ENCODE measurements around the gene PRTN3. TPM values are rescaled to one million over a fixed set of nuclear protein-coding genes. Genes with fewer than 3 reads are reported as not detected.
"Not testable (repeated sequence)": the region's sequence is repeated elsewhere in the genome, so short reads cannot be mapped to it uniquely, and the experiment has no call there.

PRTN3 gene
- total RNA-seq, 2 experiments from 2014 or later: not detected

DNA sequence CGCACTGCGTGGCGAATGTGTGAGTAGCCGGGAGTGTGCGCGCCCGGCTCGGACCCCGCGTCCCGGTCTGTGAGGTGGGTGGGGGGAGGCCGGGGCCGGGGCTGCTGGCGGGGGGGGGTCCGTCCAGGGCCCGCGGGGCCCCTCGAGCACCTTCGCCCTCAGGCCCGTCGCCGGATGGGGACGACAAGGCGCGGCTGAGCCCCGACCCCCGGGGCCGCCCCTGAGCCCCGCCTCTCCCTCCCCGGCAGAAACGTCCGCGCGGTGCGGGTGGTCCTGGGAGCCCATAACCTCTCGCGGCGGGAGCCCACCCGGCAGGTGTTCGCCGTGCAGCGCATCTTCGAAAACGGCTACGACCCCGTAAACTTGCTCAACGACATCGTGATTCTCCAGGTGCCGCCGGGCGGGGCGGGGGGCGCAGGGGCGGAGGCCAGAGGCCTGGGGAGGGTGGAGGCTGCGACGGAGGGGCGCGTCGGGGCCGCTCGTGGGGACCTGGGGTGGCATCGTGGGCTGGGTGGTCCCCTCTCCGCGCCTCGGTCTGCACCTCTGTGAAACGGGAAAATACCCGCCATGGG, 12.3 kb downstream of the PRTN3 start:
- POLR2A ChIA-PET: no interaction called here
- Mint-ChIP-seq H3K4me1 (no peaks in the 10 kb centered on the region), H3K27ac (no peak overlapping the region), H3K36me3 (ENCODE audit: low read depth) (no peaks in the 10 kb centered on the region), H3K4me3 (no peak overlapping the region), H3K9me3 (ENCODE audit: low read depth) (no peaks in the 10 kb centered on the region), H3K27me3 (peaks cover 16% of the 10 kb centered on the region)
- DNase-seq (no peak), ATAC-seq (no peak)
- intact Hi-C loops (cut with DNase I, micrococcal nuclease): loop anchor here in 1 of 2 experiments (10.0 kb wide), 1 partner anchor 78 kb away; no protein-coding TSS in a partner anchor
- CTCF ChIA-PET: no interaction called here

GRCh38 chr19:853614-854220, 12.9 kb downstream of the PRTN3 start:
- intact Hi-C loops (cut with DNase I, micrococcal nuclease): loop anchor here in 1 of 2 experiments (10.0 kb wide), 1 partner anchor 79 kb away; no protein-coding TSS in a partner anchor
- ATAC-seq; H3K4me3 Mint-ChIP-seq; H3K9me3 Mint-ChIP-seq (ENCODE audit: low read depth); POLR2A ChIA-PET; H3K4me1 Mint-ChIP-seq; DNase-seq; H3K27ac Mint-ChIP-seq; H3K36me3 Mint-ChIP-seq (ENCODE audit: low read depth): not testable (repeated sequence)
- peaks cover 13% of the 10 kb centered on the region for H3K27me3 Mint-ChIP-seq
- CTCF ChIA-PET: interaction anchor here (0.7 kb wide), 1 partner anchor 30 kb away, joined by 3 read pairs; no protein-coding TSS in a partner anchor

- Mint-ChIP-seq H3K27ac (no peak overlapping the region), H3K36me3 (ENCODE audit: low read depth) (no peaks in the 10 kb centered on the region), H3K27me3 (peaks cover 11% of the 10 kb centered on the region), H3K4me1 (no peaks in the 10 kb centered on the region), H3K9me3 (ENCODE audit: low read depth) (no peaks in the 10 kb centered on the region), H3K4me3 (no peak overlapping the region)
- CTCF ChIA-PET: interaction anchor here (0.7 kb wide), 1 partner anchor 31 kb away, joined by 3 read pairs; no protein-coding TSS in a partner anchor
- intact Hi-C loops (cut with DNase I, micrococcal nuclease): loop anchor here in 1 of 2 experiments (10.0 kb wide), 1 partner anchor 80 kb away; no protein-coding TSS in a partner anchor
- DNase-seq (no peak), ATAC-seq (no peak)
- POLR2A ChIA-PET: no interaction called here
Measured at GRCh38 chr19:854549-854948, 13.8 kb downstream of the PRTN3 start.

- DNase-seq (no peak), ATAC-seq (no peak)
- Mint-ChIP-seq H3K36me3 (ENCODE audit: low read depth) (no peaks in the 10 kb centered on the region), H3K4me3 (no peak overlapping the region), H3K27ac (no peak overlapping the region), H3K9me3 (ENCODE audit: low read depth) (no peaks in the 10 kb centered on the region), H3K4me1 (no peaks in the 10 kb centered on the region), H3K27me3 (peaks cover 11% of the 10 kb centered on the region)
- intact Hi-C loops (cut with DNase I, micrococcal nuclease): loop anchor here in 1 of 2 experiments (10.0 kb wide), 1 partner anchor 80 kb away; no protein-coding TSS in a partner anchor
- POLR2A ChIA-PET: no interaction called here
- CTCF ChIA-PET: interaction anchor here (1.0 kb wide), 1 partner anchor 92 kb away, joined by 3 read pairs; no protein-coding TSS in a partner anchor
Measured at GRCh38 chr19:855142-855541, 14.3 kb downstream of the PRTN3 start.

GRCh38 chr19:855566-856120, 14.8 kb downstream of the PRTN3 start:
- Mint-ChIP-seq H3K27ac (no peak overlapping the region), H3K27me3 (peaks cover 10% of the 10 kb centered on the region), H3K4me1 (no peaks in the 10 kb centered on the region), H3K36me3 (ENCODE audit: low read depth) (no peaks in the 10 kb centered on the region), H3K9me3 (ENCODE audit: low read depth) (no peaks in the 10 kb centered on the region), H3K4me3 (no peak overlapping the region)
- no peak for DNase-seq
- ChIA-PET CTCF (interaction anchor here (1.0 kb wide), 1 partner anchor 92 kb away, joined by 3 read pairs; no protein-coding TSS in a partner anchor), POLR2A (no interaction called here)
- intact Hi-C loops (cut with DNase I, micrococcal nuclease): loop anchor here in 1 of 2 experiments (10.0 kb wide), 1 partner anchor 81 kb away; no protein-coding TSS in a partner anchor
- ATAC-seq: no peak

DNA sequence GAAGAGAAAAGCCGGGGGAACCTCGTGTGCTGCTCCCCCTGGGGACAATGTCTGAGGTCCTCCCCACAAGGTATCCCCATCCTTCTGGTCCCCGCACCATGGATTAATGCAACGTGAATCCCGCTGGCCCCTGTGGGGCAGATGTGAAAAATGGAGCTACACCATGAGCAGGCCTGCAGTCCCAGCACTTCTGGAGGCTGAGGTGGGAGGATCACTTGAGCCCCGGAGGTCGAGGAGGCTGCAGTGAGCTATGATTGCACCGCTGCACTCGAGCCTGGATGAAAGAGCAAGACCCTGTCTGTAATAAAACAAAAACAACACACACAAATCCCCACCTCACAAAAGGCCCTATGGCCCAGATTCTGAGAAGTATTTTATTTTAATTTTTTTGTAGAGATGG, 17.5 kb downstream of the PRTN3 start:
- intact Hi-C loops (cut with DNase I, micrococcal nuclease): loop anchor here in 1 of 2 experiments (10.0 kb wide), 1 partner anchor 83 kb away; no protein-coding TSS in a partner anchor
- ChIA-PET CTCF (interaction anchor here (0.8 kb wide), 1 partner anchor 126 kb away, joined by 3 read pairs; the partner anchor contains the start of gene WDR18), POLR2A (interaction anchor here (0.7 kb wide), 1 partner anchor 20 kb away, joined by 5 read pairs; no protein-coding TSS in a partner anchor)
- Mint-ChIP-seq H3K9me3 (ENCODE audit: low read depth) (no peaks in the 10 kb centered on the region), H3K36me3 (ENCODE audit: low read depth) (no peaks in the 10 kb centered on the region), H3K27me3 (peaks cover 13% of the 10 kb centered on the region), H3K27ac (no peak overlapping the region), H3K4me1 (peaks cover 8% of the 10 kb centered on the region), H3K4me3 (no peak overlapping the region)
- no peak for DNase-seq
- ATAC-seq: no peak

DNA sequence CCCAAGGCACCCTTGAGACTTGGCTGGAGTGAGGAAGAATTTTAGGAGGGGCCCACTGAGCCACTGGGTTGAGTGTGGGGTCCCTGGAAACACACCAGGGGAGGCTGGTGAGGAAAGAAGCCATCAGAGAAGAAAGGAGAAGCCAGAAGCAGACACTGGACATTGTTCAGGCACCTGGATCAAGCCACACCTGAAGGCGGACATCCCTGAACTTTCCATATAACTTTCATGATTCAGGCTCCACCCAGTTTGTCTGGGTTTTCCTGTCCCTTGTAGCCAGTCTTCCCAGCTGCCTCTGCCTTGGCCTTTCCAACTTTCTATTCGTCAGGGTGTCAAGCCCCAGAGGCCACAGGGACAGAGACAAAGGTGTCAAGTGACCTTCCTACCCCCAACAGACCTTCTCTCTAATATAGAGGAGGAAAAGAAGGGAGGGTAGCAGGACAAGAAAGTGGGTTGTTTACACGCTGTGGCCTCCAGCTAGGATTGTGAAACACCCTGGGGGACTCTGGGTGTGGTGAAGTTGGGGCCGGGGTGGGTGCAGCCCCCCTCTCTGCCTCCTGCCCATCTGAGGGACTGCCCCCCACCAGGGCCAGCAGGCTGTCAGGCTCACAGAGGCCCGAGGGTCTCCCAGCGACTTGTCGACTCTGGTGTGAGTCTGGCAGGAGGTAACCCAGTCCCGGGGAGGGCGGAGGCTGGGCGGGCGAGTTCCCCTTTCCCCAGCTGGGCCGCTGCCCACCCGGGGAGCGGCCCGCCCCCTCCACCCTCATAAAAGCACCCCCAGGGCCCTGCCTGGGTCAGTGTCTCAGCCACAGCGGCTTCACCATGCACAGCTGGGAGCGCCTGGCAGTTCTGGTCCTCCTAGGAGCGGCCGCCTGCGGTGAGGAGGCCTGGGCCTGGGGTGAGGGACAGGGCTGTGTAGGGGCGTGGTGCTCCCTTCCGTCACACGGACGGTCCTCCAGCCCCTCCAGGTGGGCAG, 18.4 kb downstream of the PRTN3 start, which contains the start of gene CFD:
Gene CFD (plus strand): TSS at position 797 of the 976 bp plus-strand sequence. CDS start 26 bp downstream, at position 823.
- Mint-ChIP-seq H3K4me3 (no peak within 1 kb of the TSS), H3K36me3 (ENCODE audit: low read depth) (no peaks in the 10 kb centered on the region), H3K9me3 (ENCODE audit: low read depth) (no peaks in the 10 kb centered on the region), H3K4me1 (peaks cover 13% of the 10 kb centered on the region), H3K27ac (no peak within 1 kb of the TSS), H3K27me3 (peaks cover 13% of the 10 kb centered on the region)
- ATAC-seq (no peak), DNase-seq (no peak)
- intact Hi-C loops (cut with DNase I, micrococcal nuclease): loop anchor here in 1 of 2 experiments (10.0 kb wide), 1 partner anchor 84 kb away; no protein-coding TSS in a partner anchor
- ChIA-PET CTCF (no interaction called here), POLR2A (no interaction called here)

GRCh38 chr19:861141-861755, 20.4 kb downstream of the PRTN3 start:
- intact Hi-C loops (cut with DNase I, micrococcal nuclease): no loop called here
- H3K4me3 Mint-ChIP-seq: no peak overlapping the region
- H3K27me3 Mint-ChIP-seq: peaks cover 13% of the 10 kb centered on the region
- H3K4me1 Mint-ChIP-seq: peaks cover 13% of the 10 kb centered on the region
- ChIA-PET POLR2A (no interaction called here), CTCF (interaction anchor here (1.3 kb wide), 1 partner anchor 62 kb away, joined by 4 read pairs; no protein-coding TSS in a partner anchor)
- no peaks in the 10 kb centered on the region for H3K9me3 Mint-ChIP-seq (ENCODE audit: low read depth)
- H3K36me3 Mint-ChIP-seq (ENCODE audit: low read depth): no peaks in the 10 kb centered on the region
- DNase-seq (no peak), ATAC-seq (no peak)
- no peak overlapping the region for H3K27ac Mint-ChIP-seq

DNA sequence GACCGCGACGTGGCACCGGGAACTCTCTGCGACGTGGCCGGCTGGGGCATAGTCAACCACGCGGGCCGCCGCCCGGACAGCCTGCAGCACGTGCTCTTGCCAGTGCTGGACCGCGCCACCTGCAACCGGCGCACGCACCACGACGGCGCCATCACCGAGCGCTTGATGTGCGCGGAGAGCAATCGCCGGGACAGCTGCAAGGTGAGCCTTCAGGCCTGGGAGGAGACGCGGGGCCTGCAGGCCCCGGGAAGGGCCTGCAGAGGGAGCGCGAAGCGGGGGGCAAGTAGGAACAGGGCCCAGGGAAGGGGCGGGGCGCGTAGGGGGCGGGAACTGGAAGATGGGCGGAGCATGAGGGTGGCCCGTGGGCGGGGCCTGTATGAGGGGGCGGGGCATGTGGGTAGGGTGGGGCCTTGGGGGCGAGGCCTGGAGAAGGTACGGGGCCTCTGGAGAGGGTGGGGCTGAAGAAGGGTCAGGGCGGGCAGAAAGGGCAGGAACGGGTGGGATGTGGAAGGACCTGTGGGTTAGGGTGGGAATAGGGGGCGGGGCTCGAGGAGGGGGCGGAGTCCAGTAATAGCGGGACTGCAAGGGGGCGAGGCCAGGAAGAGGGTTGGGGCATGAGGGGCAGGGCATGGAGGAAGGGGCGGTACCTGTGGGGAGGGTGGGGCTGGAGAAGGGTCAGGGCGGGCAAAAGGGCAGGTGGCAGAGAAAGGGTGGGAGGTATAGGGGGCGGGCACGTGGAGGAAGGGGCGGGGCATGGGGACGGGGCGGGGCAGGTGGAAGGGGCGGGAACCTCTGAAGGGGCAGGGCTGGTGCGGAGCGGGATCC, 21.2 kb downstream of the PRTN3 start:
- Mint-ChIP-seq H3K36me3 (ENCODE audit: low read depth) (no peaks in the 10 kb centered on the region), H3K27me3 (peaks cover 13% of the 10 kb centered on the region), H3K9me3 (ENCODE audit: low read depth) (no peaks in the 10 kb centered on the region), H3K4me1 (peaks cover 13% of the 10 kb centered on the region), H3K27ac (no peak overlapping the region), H3K4me3 (peak overlapping the region; percentile 40)
- ATAC-seq (peak; percentile 61), DNase-seq (peak; percentile 87)
- ChIA-PET POLR2A (no interaction called here), CTCF (interaction anchor here (2.1 kb wide), 1 partner anchor 121 kb away, joined by 21 read pairs; the partner anchor contains the start of gene WDR18)
- intact Hi-C loops (cut with DNase I, micrococcal nuclease): loop anchor here (1.0 to 2.0 kb wide), 15 partner anchors 11 to 379 kb away; partner anchors contain the start of genes ATP5F1D (in 1 of the 2), MED16 (in 1 of the 2), POLRMT (in 1 of the 2) and PTBP1 (in 1 of the 2)

Measured in activated CD4-positive, alpha-beta T cell treated with anti-CD3 and anti-CD28 coated beads for 36 hours (primary cell).